HG02623 (cell line): Measurements from ENCODE around the gene SLC2A10.
"Not testable (repeated sequence)": the region's sequence is repeated elsewhere in the genome, so short reads cannot be mapped to it uniquely, and the experiment has no call there.

Source experiments
- ATAC-seq: cut with Tn5 transposase; IDR thresholded peaks from one replicate; pipeline ENCODE4 v1.9.1; 2021; ENCODE audit warnings: moderate library complexity; ENCODE audit not compliant: unreplicated experiment

Gene SLC2A10

DNA sequence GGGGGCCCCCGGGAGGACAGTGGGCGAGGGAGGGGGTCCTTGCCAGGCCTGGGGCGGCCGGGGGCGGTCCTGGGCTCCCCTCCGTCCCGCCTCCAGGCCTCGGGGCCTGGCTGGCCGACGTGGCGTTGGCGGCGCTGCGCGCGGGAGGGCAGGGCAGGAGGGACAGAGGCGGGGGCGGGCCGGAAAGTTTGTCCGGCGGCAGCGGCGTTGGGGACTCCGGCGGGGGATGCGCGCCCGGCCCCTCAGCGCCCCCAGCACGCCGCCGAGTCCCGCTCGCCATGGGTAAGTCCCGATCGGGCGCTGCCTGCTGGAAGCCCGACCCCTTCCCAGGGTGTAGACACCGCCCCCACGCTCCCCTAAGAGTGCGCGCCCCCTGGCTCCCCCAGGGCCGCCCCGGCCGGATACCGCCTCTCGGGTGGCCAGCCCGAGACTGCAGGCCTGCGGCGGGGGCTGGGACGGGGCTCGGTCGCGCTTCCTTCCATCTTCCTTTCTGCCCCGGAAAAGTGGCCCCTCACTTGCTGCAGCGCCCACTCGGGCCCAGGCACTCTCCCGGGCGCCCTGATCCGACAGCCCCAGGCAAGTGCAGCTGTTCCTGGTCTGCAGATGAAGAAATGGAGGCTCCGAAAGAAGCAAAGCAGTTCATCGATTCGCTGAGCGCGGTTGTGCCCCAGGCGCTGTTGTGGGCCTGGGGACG is at the start of gene SLC2A10:
Gene SLC2A10 (plus strand): TSS at position 191 of the 694 bp plus-strand sequence. CDS start 88 bp downstream, at position 279.
- no peak for ATAC-seq

DNA sequence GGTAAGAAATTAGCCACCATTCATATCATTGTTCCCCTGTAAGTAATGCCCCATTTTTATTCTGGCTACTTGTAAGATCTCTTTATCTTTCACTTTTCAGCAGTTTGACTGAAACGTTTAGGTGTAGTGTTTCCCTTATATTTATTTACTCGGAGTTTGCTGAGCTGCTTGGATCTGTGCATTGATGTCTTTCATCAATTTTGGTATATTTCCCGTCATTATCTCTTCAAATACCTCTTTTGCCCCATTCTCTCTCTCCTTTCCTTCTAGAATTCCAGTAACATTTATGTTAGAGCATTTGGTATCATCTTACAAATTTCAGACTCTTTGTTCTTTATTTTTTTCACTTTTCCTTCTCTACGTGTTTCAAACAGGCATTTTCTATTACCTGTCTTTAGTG is 49.0 kb upstream of the SLC2A10 start:
- ATAC-seq: no peak

DNA sequence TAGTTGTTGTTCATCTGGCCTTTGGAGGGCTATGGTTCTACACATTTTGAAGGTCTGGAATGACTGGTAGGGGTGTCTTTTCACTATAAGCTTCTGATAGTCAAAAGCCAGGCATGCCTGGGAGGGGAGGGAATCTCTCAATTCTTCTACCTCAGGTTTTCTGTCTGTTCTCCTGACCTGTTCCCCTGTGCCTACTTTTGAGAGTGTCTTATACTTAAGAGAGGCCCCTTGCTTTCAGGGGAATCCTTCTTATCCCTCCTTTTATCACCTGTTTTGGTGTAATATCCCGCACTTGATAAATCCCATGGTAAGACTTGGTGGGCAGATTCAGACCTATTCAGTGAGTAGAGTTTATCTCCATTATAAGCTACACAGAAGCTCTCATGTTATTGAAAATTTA is 47.8 kb upstream of the SLC2A10 start:
- ATAC-seq: no peak

DNA sequence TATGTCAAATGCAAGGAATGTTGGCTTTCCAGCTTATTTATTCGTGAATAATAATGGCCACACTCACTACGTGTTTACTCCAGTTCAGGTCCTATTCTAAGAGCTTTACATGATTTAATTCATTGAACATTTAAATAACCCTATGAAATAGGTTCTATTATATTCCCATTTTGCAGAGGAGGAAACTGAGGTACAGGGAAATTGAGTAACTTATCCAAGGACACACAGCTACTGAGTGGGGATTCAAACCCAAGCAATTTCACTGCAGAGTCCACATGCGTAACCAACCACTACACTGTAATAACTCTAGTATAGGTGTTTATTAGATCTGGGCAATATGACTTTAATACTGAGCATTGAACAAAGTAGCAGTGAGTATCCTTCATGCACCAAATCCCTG is 45.9 kb upstream of the SLC2A10 start:
- no peak for ATAC-seq

DNA sequence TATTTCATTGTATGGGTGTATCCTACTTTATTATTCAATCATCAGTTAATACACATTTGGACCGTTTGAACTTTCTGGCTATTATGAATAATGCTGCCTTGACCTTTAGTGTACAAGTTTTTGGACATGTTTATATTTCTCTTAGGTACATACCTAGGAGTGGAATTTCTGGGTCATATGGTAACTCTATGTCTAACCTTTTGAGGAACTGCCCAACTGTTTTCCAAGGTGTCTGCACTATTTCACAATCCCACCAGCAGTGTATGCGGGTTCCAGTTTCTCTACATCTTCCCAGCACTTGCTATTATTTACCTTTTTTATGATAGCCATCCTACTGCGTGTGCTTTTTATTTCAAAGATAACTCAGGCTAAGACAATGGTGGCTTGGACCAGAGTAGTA is 43.8 kb upstream of the SLC2A10 start:
- ATAC-seq: no peak

DNA sequence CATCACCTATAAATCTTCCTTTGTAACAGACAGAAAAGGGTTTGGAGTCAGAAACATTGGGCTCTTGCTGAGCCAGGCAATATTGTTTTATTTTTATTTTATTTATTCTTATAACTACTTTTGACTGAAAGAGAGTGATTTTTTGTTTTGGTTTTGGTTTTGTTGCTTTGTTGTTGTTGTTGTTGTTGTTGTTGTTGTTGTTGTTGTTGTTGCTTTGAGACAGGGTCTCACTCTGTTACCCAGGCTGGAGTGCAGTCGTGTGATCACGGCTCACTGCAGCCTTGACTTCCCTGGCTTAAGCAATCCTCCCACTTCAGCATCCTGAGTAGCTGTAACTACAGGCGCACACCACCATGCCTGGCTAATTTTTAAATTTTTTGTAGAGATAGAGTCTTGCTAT is 43.1 kb upstream of the SLC2A10 start:
- ATAC-seq: no peak

DNA sequence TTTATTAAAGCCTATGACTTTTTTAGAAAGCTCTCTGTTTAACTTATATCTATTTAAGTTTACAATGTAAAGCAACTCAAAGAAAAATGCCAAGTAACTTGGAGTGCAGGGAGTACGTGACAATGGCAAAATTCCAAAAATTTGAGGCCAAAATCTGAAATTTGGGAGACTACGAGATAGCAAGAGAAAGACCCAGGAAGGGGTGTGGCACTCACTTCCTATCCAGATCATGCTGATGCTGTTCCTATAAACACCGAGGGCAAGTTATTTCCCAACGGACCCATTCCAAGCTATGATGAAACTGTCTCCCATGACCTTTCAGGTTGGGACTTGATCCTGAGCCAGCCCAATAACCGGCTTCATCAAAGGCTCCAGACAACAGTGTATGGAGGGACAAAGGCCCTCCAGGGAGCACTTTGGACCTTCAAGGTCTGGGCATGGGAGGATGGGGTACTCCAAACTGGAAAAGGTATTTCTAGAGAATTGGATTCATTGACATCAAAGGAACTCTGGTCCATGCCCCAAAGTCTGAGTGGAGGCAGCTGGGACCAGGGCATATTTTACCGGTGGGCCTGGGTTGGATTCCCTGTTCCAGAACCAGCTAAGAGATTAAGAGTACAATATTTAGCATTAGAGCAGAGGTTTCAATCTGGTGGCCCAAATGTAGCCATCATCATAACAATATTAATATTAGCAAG is 42.5 kb upstream of the SLC2A10 start:
- ATAC-seq: no peak

DNA sequence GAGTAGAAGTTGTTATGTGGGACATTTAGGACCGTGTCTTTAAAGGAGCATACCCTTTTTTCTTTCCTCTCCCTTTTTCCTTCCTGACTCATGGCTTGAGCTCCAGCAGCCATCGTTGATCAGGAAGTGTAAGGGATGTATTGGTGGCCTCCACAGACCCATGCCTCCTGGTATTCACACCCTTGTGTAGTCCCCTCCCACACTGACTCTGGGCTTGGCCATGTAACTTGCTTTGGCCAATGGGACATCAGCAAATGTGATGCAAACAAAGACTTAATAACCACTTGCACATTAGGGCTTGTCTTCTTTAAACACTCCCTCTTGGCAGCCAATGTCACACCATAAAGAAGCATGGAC is 39.2 kb upstream of the SLC2A10 start:
- ATAC-seq: no peak

DNA sequence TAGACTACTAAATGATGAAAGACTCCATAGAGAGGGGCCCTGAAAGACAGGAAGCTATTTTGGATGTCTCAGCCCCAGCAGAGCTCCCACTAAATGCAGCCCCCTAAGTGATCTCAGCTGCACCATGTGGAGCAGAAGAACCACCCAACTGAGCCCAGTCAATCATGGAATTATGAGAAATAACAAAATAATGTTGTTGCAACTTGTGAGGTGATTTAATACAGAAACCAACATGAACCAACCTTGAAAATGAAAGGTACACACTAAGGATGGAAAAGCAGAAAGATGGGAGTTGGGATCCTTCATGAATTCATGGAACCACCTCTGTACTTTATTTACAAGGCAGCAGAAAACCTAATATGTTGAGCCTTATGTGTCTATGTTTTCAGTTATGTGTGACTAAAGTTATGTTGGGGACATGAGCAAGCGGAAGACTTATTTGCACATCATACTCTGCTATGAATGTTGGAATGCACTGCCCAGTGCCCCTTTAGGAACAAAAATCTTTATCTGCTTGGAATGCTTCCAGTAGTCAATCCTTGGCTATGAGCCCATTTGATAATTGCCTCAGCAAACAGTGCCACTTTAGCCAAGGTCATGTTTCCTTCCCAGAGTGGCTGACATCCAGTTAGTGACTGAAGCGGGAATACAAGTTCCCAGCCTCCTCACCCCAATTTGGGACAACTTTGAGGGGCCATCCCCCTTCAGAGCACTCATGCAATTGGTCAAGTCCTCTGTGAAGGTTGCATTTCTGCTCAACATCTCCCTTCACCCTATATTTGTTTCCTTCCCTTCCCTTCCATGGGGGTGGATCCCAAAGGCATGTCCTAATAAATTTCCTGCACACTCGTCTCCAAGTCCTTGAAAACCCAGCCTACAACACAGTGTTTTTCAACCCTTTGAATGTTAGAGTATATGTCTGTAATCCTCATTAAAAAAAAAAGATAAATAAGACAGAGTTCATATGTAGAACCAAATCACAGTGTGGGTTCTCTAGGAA is 38.6 kb upstream of the SLC2A10 start:
- ATAC-seq: no peak

DNA sequence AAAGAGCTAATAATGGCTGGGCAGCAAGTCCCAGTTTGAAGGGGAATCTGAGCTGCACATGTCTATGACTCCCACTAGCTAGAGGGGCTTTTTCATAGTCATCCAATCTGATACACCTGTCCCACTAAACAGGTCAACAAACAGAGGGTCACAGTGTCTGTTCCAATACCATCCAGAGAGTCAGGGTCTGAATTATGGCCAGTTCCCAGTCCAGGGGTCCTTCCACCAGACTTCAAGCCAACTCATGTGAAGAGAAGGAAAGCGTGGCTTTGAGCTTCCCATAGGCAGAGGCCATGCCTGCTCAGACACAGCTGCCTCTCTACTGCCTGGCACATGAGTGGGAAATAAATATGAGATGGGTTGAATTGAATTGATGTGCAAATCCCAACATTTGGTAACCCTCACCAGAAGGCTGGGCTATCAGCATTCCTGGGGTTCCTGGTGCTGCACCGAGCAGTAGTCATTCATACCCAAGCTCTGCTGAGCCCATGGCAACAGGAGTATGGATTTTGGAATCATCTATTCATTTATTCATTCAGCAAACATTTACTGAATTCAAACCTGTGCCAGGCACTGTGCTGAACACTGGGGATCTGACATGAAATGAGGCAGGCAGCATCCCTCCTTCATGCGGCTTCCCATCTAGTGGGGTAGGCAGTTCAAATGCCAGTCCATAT is 37.4 kb upstream of the SLC2A10 start:
- ATAC-seq: no peak

DNA sequence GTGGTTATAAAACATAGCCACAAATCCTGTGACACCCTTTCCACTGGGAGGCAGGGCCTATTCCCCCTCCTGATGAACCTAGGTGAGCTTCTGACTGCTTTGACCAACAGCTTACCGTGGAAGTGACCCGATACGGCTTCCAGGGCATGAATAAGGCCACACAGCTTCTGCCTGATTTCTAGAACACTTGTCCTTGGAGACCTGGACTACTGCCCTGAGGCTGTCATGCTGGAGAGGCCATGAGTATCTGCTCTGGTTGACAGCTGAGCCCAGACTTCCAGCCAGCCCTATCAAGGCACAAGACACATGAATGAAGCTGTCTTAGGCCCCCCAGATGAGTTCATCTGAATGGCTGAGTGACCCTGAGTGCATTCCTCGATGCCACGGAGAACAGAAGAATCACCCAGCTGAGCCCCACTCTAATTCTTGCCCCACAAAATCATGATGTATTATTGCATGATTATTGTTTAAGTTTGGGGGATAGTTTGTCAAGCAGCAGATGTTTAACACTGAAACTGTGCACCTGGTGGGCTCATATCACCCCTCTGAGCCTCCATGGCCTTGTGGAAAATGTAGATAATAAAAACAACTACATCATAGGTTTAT is 36.8 kb upstream of the SLC2A10 start:
- no peak for ATAC-seq

DNA sequence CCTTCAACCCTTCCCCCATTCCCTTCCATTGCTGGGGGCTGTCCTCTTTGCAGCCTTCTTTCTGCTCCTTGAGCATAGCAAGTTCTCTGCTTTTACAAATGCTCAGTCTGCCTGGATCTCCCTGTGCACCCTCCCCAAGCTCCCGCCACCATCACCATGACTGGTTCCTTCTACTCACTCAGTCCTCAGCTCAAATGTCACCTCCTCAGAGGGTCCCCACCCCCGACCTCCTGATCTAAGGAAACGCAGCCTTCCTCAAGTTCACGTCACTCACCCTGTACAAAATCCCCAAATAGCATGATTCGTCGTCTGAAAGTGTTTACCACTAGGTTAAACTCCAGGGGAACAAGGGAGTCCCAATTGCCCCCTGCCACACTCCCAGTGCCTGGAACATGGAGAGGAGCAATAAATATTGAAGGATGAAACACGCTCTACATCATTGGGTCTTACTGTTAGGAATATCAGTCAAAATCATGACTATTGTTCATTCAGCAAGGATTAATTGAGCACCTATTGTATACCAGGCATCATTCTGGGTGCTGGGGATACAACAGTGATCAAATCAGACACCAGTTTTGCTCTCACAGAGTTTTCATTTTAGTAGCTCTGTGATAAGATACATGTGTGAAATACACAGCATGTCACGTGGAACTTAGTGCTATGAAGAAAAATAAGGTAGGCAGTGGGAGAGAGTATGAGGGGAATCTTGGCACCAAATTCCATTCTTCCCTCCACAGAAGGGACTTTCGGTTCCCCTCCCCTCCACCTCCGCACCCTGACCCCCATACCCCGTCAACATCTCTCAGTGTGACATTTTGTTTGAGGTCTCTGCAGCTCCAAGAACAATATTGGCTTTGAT is 35.8 kb upstream of the SLC2A10 start:
- no peak for ATAC-seq

DNA sequence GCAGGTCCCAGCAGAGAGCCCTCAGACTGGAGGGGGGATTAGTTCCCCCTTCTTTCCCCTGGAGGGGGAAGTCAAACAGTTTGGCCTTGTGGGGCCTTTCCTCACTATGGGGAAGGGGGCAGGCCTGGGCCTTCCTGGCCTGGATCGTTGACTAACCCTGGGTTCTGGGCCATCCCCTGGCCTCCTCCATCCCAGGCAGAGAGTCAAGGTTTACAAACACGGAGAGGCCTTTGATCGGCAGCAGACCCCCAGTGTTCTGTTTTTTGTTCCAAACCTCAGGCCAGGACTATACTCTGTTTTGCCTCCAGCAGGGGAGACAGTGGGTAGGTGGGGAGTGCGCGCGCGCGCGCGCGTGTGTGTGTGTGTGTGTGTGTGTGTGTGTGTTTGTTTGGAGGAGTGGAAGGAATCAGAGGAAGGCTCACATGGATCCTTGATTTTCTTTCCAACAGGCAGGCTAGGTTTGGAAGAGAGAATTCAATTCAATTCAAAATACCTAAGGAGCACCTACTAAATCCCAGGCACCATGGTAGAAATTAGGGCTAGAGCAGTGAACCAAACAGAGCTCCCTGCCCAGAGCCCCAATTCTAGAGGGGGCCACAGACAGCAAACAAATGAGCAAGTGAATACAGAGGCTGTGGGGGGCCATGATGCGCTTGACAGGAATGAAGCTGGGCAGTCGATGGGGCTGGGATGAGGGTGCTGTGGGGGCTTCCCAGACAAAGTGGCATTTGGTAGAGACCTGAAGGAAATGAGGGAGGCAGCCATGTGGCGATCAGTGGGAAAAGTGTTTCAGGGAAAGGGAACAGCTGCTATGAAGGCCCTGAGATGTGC is 35.0 kb upstream of the SLC2A10 start:
- ATAC-seq: no peak

DNA sequence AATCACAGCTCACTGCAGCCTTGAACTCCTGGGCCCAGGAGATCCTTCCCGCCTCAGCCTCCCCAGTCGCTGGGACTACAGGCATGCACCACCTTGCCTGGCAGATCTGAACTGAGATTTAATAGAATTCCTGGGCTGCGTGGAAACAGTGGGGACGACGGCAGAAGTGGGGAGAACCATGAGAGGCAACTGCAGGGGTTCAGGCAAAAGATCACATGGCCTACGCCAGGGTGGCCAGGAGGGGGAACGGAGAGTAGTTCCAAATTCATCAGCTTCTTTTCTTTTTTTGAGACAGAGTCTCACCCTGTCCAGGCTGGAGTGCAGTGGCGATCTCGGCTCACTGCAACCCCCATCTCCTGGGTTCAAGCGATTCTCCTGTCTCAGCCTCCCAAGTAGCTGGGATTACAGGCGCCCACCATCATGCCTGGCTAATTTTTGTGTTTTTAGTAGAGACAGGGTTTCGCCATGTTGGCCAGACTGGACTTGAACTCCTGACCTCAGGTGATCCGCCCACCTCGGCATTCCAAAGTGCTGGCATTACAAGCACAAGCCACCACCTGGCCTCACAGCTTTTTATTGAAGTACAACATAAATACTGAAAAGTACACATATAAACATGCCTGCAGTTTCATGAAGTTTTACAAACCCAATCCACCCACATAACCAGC is 32.7 kb upstream of the SLC2A10 start:
- ATAC-seq: not testable (repeated sequence)

DNA sequence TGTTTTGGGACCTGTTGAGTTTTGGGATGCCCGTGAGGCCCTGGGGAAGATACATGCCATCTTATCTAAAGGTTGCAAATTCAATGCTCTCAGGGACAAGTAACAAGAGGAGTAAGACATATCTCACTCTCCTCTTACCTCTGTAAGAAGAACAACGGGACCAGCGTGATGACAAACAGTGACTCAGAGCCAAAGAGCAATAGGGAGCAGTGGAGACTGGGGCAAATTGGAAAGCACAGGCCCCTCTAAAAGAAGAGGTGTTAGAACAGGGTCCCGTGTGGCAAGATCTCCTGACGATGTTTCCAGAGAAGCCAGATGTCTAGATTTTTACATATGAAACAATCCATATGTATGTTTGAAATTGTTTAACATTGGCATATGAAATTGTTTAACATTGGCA is 31.8 kb upstream of the SLC2A10 start:
- ATAC-seq: no peak

DNA sequence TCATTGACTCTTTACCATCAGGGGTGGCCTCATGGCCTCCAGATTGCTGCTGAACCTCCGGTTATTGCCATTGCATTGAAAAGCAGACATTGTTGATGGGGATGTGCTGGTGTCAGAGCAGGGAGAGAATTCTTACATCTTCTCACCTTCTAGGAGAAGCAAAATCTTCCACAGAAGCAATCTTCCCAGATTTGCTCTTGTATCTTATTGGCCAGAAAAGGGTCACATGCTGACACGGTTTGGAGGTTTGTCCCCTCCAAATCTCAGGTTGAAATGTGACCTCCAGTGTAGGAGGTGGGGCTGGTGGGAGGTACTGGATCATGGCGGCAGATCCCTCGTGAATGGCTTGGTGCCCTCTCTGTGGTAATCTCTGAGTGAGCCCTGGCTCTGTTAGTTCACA is 30.9 kb upstream of the SLC2A10 start:
- no peak for ATAC-seq

DNA sequence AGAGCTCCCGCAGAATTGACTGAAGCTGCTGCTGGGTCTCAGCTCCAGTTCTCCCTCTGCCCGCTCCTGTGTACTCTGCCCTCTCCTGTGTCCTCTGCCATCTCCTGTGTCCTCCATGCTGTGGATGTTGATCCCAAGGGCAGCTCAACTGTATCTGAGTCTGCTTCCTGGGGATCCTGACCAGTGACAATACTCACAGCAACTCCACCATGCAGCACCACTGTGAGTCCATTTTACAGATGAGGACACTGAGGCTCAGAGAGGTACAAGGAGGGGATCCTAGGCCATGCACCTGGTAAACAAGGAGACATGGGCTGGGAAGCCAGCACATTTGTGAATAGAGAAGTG is 28.8 kb upstream of the SLC2A10 start:
- no peak for ATAC-seq
